Endothelial cell of umbilical vein (primary cell): ENCODE measurements around the gene VSIG10L.

Experiments used
- CTCF ChIP-seq, 2 donors: IDR thresholded peaks; 1 replicate in 1 of 2; 2 replicates in 1 of 2; pipeline ENCODE4 v1.5.1; 2011; ENCODE audit warnings: low read length in 2 of 2, mild to moderate bottlenecking in 2 of 2, moderate library complexity in 2 of 2, control low read depth in 1 of 2, inconsistent platforms in 1 of 2, low read depth in 1 of 2; ENCODE audit not compliant: insufficient read depth in 1 of 2; ENCODE audit errors: extremely low read depth in 1 of 2
- MAX ChIP-seq: IDR thresholded peaks from 2 replicates; pipeline ENCODE4 v1.6.1; 2011; ENCODE audit not compliant: insufficient read depth, insufficient read length
- POLR2AphosphoS5 ChIP-seq: IDR thresholded peaks from 2 replicates; pipeline ENCODE4 v1.6.1; 2012; ENCODE audit warnings: low read depth, mild to moderate bottlenecking, control low read depth, low read length, moderate library complexity; ENCODE audit not compliant: insufficient read depth

- TF ChIP-seq CTCF (IDR thresholded peaks at IDR 0.05; ENCODE audit: extremely low read depth in 1 of 2, insufficient read depth in 1 of 2, low read depth in 1 of 2, low read length in 2 of 2) (no peak), POLR2AphosphoS5 (no peak), MAX (no peak)
Measured at GRCh38 chr19:51391073-51391611, 49.2 kb upstream of the VSIG10L start.
